Thoracic aorta (tissue), 2 donors: ENCODE data around the gene NCOA4. TPM values are rescaled to one million over a fixed set of nuclear protein-coding genes. Genes with fewer than 3 reads are reported as not detected.

ENCODE experiments used
- total RNA-seq, 2 donors: library from RNA; depleted of rRNA; stranded (reverse); fragments of >200 nt; gene quantifications; one replicate each; pipeline versions ENCODE4 v1.1.0 to v1.2.3, GENCODE V29; 2016

The NCOA4 gene
- total RNA-seq, 2 donors from 2014 or later: 101 to 111 TPM

Other genes starting within 250 kb of the NCOA4 start
- 10 to 100 TPM; 10.3 to 20.5 TPM for gene AGAP4, start 183.1 kb downstream of the NCOA4 start, total RNA-seq
- gene TIMM23, start 58.1 kb downstream of the NCOA4 start, total RNA-seq: 10 to 100 TPM; 37.9 to 51.5 TPM
- not detected for gene MSMB, start 15.6 kb upstream of the NCOA4 start, total RNA-seq